Measurements from ENCODE around the gene JSRP1.
"Not testable (repeated sequence)": the region's sequence is repeated elsewhere in the genome, so short reads cannot be mapped to it uniquely, and the experiment has no call there.

Gene JSRP1

GRCh38 chr19:2282062-2282861 lies 26.0 kb upstream of the JSRP1 start, which contains the start of gene PEAK3:
Gene PEAK3 (minus strand): TSS chr19:2282175. CDS start chr19:2280931, 1,244 bp downstream.
- DNase-seq, result no peak

- DNase-seq, result not testable (repeated sequence)
Measured at GRCh38 chr19:2281265-2282061, 25.2 kb upstream of the JSRP1 start.

- DNase-seq, result no peak
Measured at GRCh38 chr19:2280633-2281264, 24.5 kb upstream of the JSRP1 start.

GRCh38 chr19:2278459-2279158 lies 22.4 kb upstream of the JSRP1 start:
- no peak for DNase-seq

- no peak for DNase-seq
Measured at GRCh38 chr19:2277138-2277537, 20.9 kb upstream of the JSRP1 start.

GRCh38 chr19:2276429-2276986 lies 20.3 kb upstream of the JSRP1 start:
- DNase-seq, result no peak

GRCh38 chr19:2275588-2276428 lies 19.6 kb upstream of the JSRP1 start:
- no peak for DNase-seq

GRCh38 chr19:2274931-2275535 lies 18.8 kb upstream of the JSRP1 start:
- DNase-seq, result no peak

GRCh38 chr19:2274185-2274711 lies 18.0 kb upstream of the JSRP1 start:
- DNase-seq, result no peak

- peak; percentile 56 for DNase-seq
Measured at GRCh38 chr19:2273356-2274184, 17.4 kb upstream of the JSRP1 start.

GRCh38 chr19:2271234-2272103 lies 15.3 kb upstream of the JSRP1 start:
- no peak for DNase-seq

GRCh38 chr19:2270423-2271233 lies 14.4 kb upstream of the JSRP1 start:
- DNase-seq, result no peak

GRCh38 chr19:2270157-2270422 lies 13.9 kb upstream of the JSRP1 start:
- DNase-seq, result no peak

GRCh38 chr19:2269244-2270156 lies 13.3 kb upstream of the JSRP1 start:
- peak; percentile 70 for DNase-seq

- no peak for DNase-seq
Measured at GRCh38 chr19:2268861-2269243, 12.6 kb upstream of the JSRP1 start.

- no peak for DNase-seq
Measured at GRCh38 chr19:2268480-2268830, 12.2 kb upstream of the JSRP1 start.

Data from SHP77 treated with DMSO at 0.1 percent for 48 hours (cell line).